ENCODE measurements around the gene FAHD2A.

The FAHD2A gene

GRCh38 chr2:95380731-95381130 lies 21.8 kb upstream of the FAHD2A start:
- DNase-seq (ENCODE audit: low read depth): no peak
- no peak for TF ChIP-seq CTCF (IDR thresholded peaks at IDR 0.05; ENCODE audit: low read depth, low read length, missing control alignments)
- no peak overlapping the region for H3K4me3 ChIP-seq (ENCODE audit: low read depth, low read length)
- in situ Hi-C loops (cut with HindIII; ENCODE audit: low sequenced_read_pairs): no loop called here

- in situ Hi-C loops (cut with HindIII; ENCODE audit: low sequenced_read_pairs): no loop called here
- no peak overlapping the region for H3K4me3 ChIP-seq (ENCODE audit: low read depth, low read length)
- TF ChIP-seq CTCF (IDR thresholded peaks at IDR 0.05; ENCODE audit: low read depth, low read length, missing control alignments): no peak
- no peak for DNase-seq (ENCODE audit: low read depth)
Observed at GRCh38 chr2:95381212-95382191, 21.0 kb upstream of the FAHD2A start.

- TF ChIP-seq CTCF (IDR thresholded peaks at IDR 0.05; ENCODE audit: low read depth, low read length, missing control alignments): no peak
- no peak overlapping the region for H3K4me3 ChIP-seq (ENCODE audit: low read depth, low read length)
- in situ Hi-C loops (cut with HindIII; ENCODE audit: low sequenced_read_pairs): no loop called here
- DNase-seq (ENCODE audit: low read depth): no peak
Observed at GRCh38 chr2:95382192-95382591, 20.3 kb upstream of the FAHD2A start.

- in situ Hi-C loops (cut with HindIII; ENCODE audit: low sequenced_read_pairs): no loop called here
- TF ChIP-seq CTCF (IDR thresholded peaks at IDR 0.05; ENCODE audit: low read depth, low read length, missing control alignments): no peak
- no peak overlapping the region for H3K4me3 ChIP-seq (ENCODE audit: low read depth, low read length)
- DNase-seq (ENCODE audit: low read depth): no peak
Observed at GRCh38 chr2:95382686-95383634, 19.5 kb upstream of the FAHD2A start.

- no peak for TF ChIP-seq CTCF (IDR thresholded peaks at IDR 0.05; ENCODE audit: low read depth, low read length, missing control alignments)
- no peak for DNase-seq (ENCODE audit: low read depth)
- in situ Hi-C loops (cut with HindIII; ENCODE audit: low sequenced_read_pairs): no loop called here
- H3K4me3 ChIP-seq (ENCODE audit: low read depth, low read length): no peak overlapping the region
Observed at GRCh38 chr2:95383635-95384027, 18.9 kb upstream of the FAHD2A start.

GRCh38 chr2:95384854-95385569 lies 17.5 kb upstream of the FAHD2A start:
- in situ Hi-C loops (cut with HindIII; ENCODE audit: low sequenced_read_pairs): no loop called here

More at GRCh38 chr2:95384854-95385569, 17.5 kb upstream of the FAHD2A start:
- no peak overlapping the region for H3K4me3 ChIP-seq (ENCODE audit: low read depth, low read length)
- no peak for DNase-seq (ENCODE audit: low read depth)
- TF ChIP-seq CTCF (IDR thresholded peaks at IDR 0.05; ENCODE audit: low read depth, low read length, missing control alignments): no peak

All from astrocyte of the cerebellum (primary cell).